ENCODE results near the gene POTEG.
"Not testable (repeated sequence)": the region's sequence is repeated elsewhere in the genome, so short reads cannot be mapped to it uniquely, and the experiment has no call there.

DNA sequence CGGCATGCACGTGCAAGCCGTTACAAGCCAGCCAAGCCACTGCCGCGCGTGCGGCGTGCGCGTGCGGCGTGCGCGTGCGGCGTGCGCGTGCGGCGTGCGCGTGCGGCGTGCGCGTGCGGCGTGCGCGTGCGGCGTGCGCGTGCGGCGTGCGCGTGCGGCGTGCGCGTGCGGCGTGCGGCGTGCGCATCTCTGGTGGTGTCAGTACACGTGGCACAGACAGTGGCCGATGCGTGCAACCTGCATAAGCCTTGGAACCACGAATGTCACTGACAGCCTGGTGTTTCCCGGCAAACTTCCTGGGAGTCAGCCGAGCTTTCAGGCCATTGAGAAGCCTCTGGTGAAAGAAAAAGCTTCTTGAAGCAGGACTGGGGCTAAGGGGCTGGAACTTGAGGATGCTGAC lies 750 bp upstream of the POTEG start:
- TF ChIP-seq, protein P1, sequence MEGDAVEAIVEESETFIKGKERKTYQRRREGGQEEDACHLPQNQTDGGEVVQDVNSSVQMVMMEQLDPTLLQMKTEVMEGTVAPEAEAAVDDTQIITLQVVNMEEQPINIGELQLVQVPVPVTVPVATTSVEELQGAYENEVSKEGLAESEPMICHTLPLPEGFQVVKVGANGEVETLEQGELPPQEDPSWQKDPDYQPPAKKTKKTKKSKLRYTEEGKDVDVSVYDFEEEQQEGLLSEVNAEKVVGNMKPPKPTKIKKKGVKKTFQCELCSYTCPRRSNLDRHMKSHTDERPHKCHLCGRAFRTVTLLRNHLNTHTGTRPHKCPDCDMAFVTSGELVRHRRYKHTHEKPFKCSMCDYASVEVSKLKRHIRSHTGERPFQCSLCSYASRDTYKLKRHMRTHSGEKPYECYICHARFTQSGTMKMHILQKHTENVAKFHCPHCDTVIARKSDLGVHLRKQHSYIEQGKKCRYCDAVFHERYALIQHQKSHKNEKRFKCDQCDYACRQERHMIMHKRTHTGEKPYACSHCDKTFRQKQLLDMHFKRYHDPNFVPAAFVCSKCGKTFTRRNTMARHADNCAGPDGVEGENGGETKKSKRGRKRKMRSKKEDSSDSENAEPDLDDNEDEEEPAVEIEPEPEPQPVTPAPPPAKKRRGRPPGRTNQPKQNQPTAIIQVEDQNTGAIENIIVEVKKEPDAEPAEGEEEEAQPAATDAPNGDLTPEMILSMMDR (IDR thresholded peaks at IDR 0.05), result not testable (repeated sequence)
- TF ChIP-seq POLR2A (IDR thresholded peaks at IDR 0.05), result not testable (repeated sequence)
